Fibroblast of skin of left biceps (primary cell): ENCODE measurements around the gene HSFX3.
"Not testable (repeated sequence)": the region's sequence is repeated elsewhere in the genome, so short reads cannot be mapped to it uniquely, and the experiment has no call there.

Experiments
- DNase-seq, 2 experiments: peaks; one replicate each; pipeline ENCODE4 v3.0.0-alpha.2; 2013; ENCODE audit warnings: low read depth in 2 of 2

Gene HSFX3

DNA sequence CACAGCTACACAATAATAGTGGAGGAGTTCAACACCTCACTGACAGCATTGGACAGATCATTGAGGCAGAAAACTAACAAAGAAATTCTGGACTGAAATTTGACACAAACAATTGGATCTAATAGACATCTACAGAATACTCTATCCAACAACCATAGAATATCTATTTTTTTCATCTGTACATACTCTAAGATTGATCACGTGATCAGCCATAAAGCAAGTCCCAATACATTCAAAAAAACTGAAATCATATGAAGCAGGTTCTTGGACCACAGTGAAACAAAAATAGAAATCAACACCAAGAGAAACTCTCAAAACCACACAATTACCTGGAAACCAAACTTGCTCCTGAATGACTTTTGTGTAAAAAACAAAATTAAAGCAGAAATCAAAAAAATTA lies 32.4 kb downstream of the HSFX3 start:
- no peak for DNase-seq

DNA sequence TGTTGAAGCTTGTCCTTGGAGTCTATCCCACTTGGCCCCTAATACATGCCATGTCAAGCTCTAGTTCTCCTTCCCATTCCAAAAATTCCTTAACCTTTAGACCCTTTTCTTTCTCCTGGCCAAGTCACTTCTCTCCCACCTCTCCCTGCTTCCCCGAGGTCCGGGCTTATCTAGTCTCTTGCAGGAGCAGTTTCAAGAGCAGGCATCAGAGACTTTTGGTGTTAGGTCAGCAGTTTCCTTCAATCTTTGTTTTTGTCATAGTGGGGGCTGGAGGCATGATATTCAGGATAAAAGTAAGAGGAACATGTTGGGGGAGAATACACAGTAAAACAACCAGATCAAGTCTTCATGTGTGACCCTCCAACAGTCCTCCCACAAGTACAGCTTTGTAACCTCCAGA lies 33.1 kb downstream of the HSFX3 start:
- no peak for DNase-seq

DNA sequence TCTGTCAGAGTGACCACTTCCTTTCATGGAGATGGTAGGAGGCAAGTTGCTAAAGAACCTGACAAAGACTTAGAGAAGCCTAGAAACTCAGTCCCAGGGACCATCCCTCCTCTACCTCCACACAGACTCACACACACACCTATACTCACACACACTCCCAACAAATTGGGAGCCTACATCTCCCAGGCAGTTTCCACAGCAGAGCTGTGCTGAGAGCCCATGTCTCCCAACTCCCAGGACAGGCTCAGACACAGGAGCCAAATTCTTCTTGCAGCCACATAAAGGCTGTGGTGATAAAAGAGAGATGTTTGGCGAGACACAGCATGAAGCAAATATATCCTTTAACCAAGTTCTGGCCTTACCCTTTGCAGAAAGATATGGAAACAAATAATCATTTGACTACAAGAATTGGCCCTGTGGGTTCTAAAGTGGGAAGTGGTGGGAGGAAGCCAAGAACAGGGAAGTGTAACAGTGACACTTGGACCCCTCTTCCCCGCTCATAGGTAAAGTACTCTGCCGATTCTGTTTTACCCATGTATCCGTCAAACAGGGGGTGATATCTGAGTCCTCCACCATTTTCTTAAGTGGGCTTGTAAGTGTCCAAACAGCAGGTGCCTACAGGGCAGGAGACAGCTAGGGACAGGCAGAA lies 33.6 kb downstream of the HSFX3 start:
- no peak for DNase-seq

DNA sequence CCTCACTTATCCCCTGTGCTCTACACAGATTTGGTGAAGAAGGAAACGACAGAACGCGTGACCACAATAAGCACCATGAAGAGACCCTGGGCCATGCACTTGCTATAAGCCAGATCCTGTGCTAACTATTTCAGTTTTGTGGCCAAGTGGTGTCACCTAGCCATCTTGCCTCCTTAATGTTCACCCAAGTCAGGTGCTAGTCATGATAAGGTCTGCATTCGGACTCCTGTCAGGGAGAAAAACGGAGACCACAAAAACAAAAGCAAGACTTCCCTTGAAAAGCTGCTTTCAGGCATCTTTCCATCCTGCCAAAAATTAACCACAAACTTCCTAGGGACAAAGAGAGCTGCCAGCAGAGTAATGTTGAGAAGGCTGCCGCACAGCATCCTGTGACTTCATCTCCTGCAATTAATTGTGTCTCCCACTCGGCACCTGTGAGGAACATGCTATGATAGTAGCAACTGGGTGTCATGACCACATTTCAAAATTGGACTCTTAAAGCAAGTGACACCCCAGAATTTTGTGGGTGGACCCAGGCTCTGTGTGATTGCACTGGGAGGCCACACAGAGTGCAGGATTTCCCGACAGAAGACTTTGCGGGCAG lies 35.8 kb downstream of the HSFX3 start:
- DNase-seq, result peak in 1 of 2 experiments; percentile 8

DNA sequence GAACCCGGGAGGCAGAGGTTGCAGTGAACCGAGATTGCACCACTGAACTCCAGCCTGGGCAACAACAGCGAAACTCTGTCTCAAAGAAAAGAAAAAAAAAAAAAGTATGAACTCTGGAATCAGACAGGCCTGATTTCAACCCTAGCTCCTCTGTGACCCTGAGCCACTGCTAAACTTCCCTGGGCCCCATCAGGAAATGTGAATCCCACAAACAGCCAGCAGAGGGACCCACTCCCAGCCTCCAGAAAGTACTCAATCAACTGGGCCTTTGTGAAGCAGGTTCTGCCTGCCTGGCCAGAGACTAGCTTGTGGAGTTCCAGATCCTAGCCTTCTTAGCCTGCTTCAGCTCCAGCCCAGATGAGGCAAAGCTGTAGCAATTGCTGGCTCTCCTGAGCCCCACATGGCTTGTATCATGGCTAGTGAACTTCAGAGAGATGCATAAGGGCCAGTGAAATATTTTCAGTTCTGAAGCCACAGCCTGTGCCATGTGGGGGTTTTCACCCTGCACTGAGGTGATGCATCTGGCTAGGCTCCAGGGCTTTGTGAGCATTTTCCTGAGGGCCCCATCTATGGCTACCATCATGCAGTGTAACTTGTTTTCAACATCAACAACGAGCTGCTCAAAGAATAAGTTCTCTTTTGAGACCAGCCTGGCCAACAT lies 37.4 kb downstream of the HSFX3 start:
- DNase-seq, result no peak

DNA sequence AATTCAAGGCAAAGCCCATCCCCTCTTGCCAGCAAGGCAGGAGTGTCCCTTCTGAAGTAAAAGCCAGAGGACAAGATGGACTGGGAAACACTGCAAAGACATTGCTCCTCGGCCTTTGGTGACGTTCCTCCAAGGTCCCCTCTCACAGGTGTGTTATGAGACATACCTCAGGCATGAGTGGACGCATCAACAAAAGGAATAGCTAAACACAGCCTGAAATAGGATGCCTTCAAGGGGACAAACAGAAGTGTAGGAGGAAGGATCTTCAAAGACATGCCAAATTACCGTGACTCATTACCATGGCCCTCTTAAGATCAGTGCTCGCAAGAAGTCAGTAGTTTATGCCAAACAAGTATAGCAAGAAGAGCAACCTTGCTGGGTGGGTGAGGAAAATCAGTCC lies 38.6 kb downstream of the HSFX3 start:
- DNase-seq, result no peak

DNA sequence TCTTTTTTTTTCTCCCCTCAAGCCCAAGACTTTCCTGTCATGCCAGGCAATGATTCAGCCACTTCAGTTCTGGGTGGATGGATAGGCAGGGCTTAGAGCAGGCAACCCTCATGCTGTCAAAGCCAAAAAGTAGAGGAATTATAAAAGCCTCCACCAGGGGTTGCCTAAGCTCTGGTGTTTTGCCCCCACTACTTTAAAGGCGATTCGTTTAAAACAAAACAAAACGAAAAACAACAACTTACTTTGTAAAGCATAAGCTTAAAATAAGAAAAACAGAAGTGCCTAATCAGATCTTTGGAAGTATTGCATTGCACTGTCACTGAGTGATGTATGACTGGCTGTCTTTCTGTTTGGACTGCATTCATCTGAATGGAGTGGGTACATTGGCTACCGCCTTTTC lies 39.3 kb downstream of the HSFX3 start:
- no peak for DNase-seq

DNA sequence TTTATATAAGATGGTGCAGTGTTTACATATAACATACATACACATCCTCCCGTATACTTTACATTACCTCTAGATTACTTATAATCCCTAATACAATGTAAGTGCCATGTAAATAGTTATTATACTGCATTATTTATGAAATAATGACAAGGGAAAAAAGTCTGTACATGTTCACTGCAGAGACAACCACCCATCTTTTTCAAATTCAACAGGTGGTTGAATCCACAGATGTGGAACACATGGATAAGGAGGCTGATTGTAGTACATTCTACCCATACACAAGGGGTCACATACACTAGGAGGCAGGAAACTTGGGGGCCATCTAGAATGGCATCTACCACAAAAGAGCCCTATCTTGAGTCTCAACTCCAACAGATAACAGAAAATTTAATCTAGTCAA lies 41.3 kb downstream of the HSFX3 start:
- no peak for DNase-seq

DNA sequence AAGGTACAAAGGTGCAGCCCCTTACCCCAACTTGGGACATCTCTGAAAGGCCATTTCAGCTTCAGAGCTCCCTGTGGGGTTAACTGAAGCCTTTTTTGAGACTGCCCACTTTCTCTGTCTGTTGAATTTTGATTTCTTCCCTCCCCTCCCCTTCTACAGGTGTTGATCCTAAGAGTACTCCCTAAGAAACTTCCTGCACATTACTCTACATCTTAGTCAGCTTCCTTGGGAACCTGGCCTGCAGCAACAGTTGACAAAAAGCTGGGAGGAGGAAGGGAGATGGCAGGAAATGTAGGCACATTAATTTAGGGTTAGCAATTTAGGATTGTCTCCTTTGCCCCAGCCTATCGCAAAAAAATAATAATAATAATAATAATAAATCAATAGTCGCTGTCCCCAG lies 43.4 kb downstream of the HSFX3 start:
- no peak for DNase-seq

DNA sequence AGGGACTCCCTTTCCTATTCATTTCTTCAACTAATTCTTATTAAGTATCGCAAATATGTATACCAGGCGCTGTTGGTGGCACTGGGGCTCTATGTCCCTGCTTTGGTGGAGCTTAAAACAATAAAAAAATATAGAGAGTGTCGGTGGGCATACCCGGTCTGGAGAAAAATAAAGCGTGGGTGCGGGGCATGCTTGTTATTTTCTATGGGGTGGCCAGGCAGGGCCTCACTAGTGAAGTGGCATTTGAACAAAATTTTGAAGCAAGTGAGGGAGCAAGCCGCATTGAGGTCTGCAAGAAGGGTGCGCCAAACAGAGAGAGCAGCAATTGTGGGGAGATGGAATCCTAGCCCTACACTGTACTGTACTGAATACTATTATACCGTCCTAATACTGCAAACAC lies 44.1 kb downstream of the HSFX3 start:
- no peak for DNase-seq

DNA sequence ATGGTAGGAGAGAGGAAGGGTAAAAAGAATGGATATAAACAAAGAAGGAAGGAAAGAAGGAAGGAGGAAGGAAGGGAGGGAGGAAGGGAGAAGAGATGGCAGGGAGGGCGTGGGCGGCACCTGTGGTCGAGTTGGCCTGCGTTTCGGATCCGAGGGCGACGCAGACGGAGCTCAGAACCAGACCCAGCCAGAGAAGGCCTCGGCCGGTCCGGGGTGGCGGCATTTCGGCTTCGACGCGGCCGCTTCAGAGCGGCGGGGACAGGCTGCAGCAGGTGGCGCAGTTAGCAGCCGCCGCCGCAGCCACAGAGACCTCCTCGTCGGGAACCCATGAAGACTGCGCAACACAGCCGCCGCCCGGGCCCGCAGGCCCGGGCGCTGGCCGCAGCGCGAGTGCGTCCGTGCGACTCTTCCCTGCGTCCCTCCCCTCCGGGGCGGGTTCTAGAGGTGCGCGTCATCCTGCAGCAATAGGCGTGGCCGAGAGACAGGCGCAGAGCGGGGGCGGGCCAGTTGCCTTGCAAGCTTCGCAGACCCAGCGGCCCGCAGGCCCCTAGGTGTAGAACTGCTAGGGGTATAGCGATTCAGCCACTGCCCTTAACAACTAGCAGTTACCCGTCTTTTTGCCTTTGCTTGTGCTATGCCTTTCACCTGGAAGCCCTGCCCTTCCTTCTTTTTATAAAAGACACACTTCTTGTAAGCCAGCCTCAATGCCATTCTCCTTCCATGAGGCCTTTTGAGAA lies 44.6 kb downstream of the HSFX3 start, which contains the start of gene IDS:
Gene IDS (minus strand): TSS at position 392 of the 737 bp plus-strand sequence. CDS start 169 bp downstream, at position 223.
- peak in 1 of 2 experiments; percentile 47 for DNase-seq

DNA sequence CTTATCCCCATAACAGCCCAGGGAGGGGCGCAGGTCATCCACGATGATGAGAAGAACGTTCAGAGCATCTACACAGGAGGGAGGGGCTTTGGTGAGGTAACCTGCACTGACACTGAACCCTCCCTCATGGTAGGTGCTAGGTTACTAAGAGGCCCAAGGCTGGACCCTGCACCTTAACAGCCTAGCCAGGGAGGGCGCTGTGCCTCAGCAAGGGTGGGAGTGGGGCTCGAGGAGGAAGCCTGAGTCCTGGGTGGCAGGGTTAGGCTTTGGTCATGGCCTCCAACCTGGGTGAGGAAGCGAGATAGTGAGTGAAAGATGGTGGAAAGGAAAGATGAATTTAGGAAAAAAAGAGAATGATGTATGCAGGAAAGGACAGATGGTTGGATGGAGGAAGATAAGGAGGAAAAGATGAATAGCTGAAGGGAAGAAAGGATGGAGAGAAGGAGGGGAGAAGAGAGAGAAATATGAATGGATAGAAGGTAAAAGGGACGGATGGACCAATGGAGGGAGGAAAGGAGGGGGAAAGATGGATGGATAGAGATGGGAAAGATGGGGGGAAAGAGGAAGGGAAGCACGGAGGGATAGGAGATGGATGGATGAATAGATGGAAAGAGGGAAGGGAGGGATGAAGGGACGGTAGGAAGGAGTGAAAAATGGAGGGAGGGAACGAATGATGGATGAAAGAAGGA lies 45.4 kb downstream of the HSFX3 start:
- no peak for DNase-seq

DNA sequence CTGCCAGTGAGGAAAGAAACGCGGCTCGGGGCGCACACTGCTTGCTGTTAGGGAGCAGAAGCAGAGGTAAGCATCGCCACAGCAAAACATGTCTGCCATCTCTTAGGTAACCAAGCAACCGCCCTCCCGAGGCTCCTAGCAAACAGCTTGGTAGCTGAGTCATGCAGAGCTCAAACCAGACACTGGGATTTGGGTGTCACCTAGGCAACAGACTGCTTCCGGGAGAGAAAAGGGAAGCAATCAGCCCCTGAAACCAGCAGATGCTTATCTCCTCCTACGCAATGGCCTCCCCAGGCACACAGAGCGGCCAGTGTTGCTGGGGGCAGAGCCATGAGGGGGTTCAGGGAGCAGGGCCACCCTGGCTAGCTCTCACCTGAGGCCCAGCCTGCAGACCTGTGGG lies 46.3 kb downstream of the HSFX3 start:
- not testable (repeated sequence) for DNase-seq

DNA sequence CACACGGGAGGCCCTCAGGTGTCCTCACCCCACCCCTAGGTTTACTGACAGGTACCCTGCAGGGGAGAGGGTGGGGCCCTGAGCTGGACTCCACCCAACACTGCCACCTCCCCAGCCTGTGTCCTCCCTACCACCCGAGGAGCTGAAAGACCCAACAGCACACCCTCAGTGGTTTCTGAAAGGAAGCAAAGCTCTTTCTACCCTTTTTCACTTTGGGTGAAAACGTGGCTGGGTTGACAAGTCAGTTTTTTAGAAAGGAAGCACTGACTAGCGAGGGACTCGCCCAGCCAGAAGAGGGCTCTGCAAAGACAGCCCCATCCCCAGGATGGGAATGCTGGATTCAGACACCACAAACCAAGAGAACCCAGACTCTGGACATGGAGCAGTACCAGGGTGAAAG lies 46.8 kb downstream of the HSFX3 start:
- not testable (repeated sequence) for DNase-seq

DNA sequence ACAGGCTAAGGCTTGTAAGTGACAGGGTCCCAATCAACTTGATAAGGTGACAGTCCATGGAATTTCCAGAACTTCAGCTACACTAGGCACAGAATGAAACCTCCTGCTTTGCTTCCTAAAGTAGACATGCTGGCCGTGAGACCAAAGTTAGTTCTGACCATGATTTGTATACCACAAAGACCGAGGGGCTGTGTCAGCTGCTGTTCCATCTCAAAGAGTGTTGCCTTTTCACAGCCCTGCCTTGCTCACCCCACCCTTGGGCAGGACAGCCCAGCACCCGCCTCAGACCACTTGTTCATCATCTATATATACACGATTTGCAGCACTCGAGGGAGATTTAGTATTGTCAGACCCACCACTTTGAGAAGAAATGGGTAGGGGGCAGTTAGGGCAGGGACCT lies 50.0 kb downstream of the HSFX3 start:
- DNase-seq, result no peak

DNA sequence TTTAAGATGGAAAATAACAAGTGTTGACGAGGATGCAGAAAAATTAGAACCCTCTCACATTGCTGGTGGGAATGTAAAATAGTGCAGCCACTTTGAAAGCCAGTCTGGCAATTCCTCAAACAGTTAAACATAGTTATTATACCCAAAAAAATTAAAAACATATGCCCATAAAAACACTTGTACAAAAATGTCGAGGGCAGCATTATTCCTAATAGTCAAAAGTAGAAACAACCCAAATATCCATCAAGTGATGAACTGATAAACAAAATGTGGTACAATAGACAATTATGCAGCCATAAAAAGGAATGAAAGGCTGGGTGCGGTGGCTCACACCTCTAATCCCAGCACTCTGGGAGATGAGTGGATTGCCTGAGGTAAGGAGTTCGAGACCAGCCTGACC lies 51.0 kb downstream of the HSFX3 start:
- DNase-seq, result no peak
